Activated CD8-positive, alpha-beta memory T cell treated with anti-CD3 and anti-CD28 coated beads, Interleukin-2, amount 50 U/mL, for 1 hour (primary cell): ENCODE data around the gene CALR3.
"Not testable (repeated sequence)": the region's sequence is repeated elsewhere in the genome, so short reads cannot be mapped to it uniquely, and the experiment has no call there.

ENCODE experiments used
- DNase-seq: peaks from one replicate; pipeline ENCODE4 v3.0.0-alpha.2; 2020; ENCODE audit errors: extremely low read depth

Gene CALR3

DNA sequence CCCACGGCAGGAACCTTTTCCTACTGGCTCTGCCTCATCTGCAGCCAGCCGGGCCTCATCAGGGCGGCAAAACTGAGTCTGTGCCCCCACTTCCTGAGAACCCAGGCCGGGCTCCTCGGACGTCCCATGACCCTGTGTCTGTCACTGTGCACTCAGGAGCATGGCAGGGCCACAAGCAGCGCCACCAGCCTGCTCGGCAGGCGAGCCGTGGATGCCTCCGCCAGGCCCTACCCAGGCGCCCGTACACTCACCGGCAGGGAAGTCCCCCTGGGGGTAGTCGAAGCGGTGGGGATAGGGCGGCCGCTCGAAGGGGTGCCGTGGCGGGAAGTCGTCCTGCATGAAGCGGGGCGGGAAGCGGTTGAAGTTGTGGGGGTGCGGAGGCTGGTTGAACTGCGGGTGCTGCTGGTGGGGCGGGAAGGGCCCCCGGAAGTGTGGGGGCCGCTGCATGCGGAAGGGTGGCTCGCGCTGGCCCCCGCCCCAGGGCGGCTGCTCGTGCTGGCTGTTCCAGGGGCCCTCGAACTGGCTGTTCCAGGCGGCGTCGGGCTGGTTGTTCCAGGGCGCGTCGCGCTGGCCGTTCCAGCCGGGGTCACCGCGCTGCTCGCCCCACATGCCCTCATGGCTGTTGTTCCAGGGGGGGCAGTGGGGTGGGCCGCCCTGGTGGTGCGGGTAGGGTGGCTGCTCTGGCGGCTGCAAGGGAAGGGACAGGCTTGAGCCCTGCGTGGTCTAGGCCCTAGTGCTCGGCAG, 29.2 kb upstream of the CALR3 start:
- no peak for DNase-seq

DNA sequence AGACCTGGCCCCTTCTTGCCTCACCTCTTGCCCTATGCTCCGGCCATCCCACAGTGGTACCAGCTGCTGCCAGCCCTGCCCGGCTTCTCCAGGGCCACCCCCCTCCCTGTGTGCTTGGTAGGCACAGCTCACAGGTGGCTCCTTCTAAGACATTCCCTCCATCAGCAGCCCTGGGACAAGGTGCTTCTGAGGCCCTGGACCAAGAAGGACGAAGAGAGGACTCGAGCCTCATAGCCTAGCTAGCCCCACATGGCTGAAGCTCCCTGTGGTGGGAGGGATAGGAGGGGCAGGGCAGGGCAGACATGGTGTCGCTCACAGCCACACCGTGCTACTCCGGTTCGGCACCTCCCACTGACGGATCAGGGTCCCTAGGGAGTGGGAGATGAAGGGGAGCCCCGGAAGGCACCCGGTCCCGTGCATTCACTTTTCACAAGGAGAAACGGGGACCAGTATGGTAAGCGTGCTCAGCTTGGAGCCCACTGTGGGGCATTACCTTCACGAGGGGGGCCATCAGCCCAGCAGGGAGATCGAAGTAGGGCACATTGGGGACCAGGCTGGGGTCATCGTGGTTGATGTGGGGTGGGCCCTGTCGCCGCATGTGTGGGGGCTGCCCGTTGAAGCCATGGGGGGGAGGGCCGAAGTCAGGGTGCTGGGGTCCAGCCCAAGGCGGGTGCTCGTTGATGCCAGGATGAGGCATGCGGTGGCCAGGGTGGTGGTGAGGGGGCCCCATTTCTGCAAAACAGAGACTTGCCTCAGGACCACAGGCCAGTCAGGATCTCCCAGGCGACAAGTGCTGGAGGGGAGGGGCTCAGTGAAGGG, 26.8 kb upstream of the CALR3 start:
- no peak for DNase-seq

DNA sequence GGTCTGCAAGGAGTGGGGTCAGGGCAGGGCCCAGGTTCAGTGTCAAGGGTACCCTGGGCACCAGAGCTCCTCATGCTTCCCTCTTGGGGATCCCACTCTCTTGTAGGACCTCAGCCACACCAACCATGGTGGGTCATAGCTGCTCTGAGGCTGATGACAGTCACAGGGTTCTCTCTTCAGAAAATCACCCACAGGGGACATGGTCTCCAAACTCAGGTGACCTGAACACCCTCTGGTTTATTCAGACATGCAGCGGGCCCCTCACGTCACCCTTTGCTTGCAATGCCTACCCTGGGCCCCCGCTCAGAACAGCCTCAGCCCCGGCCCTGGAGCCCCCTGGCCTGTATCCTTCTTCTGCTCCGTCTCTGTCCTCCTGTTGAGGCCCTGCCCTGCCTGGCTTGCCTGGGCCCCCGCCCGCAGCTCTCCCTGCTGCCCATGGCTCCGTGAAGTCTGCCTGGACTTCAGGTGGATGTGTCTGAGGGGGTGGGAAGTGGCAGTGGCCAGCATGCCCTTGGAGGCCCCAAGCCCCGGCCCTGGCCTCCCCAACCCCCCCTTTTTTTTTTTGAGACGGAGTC, 25.8 kb upstream of the CALR3 start:
- no peak for DNase-seq

DNA sequence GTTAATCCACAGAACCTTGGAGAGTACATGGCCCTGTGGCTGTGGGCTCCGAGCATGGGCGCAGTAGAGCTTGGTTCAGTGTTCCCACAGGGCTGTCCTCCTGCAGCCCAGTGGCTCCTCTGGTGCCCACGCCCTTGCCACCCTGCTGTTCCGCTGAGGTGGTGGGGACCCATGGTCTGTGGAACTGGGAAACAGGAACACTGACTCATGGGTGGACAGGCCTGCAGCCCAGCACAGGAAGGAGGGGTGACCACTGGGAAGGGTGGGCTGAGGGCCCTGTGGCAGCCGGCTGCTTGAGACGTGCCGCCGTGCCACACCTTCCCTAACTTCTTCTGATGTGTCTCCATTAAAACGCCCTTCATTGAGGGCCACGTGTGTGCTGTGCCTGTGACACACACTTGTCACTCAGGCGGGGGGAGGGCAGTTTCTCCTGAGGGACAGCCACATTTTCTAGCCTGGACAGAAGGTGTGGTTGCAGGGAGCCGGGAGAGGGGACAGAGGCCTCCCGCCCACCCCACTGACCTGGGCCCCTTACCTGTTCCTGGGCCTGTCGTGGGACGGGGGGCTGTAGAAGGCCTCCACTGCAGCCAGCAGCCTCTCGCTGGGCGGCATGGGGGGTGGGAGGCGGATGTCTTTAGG, 25.1 kb upstream of the CALR3 start:
- no peak for DNase-seq

DNA sequence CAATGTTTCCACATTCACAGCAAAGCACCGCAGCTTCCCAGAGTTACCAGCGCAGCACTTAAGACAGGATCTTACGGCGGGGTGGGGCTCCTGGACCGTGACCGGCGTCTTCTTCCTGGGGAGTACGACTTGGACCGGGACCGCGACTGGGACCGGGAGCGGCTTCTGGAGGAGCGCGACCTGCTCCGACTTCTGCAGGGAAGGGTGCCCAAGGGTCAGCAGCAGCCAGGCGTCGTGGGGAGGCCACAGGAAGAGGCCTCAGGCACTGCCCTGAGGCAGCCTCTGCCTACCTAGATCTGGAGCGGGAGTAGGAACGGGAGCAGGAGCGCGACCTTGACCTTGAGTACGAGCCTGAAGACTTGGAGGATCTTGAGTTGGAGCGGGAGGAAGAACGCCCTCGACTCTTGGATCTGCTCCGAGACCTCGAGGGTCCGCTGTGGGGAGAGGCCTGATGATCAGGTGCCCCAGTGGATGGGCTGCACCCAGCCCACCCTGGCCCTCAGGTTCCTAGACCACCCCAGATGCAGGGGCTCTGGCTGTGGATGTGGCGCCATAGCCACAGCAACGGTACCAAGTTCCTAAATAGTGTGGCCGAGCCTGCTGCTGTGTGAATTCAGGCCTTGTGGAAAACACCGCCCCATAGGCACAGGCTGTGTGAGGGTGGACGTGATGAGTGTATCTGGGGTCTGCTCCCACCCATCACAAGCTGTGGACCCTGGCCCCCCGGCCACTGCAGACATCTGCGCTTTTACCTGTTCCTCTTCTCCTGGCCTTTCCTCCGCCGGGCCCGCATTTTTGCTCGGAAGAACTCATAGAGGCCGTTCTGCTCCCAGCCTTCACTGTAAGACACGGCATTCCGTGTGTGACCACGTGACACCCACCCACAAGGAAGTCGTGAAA, 24.4 kb upstream of the CALR3 start:
- no peak for DNase-seq

DNA sequence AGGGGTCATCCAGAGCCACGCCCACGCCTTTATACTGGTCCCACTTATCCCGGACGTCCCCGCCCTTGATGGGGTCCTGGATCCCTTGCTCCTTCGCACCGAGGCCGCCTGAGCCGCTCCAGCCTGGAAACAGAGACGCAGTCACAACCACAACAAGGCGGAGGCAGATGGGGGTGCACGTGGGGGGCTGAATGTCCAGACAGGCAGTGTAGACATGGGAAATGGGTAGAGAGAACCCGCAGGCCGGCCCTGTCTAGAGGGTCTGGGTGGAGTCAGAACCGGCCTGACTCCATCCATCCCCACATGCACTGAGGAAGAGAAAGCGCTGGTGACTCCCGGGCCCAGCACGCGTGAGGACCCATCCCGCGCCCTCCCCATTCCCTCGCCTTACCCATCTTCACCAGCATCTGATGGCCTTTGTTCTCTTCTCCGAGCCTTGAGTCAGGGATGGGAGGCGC, 23.3 kb upstream of the CALR3 start:
- no peak for DNase-seq

DNA sequence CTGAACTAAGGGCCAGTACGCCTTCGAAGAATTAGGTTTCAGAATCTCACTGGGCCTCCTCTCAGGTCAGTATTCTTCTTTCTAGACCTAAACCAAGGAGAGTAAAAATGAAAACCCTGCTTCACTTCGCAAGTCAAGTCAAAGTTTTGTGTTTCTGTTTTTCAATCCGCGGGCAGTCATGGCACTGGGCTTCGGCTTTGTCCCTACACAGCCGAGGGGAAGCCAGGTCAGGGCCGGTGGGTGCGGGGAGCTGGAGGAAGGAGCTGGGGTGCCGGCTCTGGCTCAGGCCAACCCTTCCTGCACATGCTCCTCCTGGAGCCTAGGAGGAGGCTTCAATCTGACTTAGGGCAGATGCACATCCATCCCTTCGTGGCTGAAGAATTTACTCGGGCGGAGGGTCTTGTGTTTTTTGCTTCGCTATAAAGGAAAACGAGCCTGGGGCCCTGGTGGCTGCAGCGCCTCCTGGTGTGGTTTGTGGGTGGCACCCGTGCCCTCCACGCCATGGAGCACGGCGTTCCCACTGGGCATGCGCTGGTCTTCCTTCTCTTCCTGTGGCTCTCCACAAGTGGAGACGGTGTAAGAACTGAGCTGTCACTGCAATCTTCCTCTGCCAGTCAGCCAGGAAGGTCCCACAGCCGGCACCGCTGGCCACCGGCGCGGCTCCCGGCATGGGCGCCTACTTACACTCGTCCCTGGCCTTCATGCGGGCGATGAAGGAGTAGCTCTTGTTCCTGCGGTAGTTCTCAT, 22.7 kb upstream of the CALR3 start:
- no peak for DNase-seq

DNA sequence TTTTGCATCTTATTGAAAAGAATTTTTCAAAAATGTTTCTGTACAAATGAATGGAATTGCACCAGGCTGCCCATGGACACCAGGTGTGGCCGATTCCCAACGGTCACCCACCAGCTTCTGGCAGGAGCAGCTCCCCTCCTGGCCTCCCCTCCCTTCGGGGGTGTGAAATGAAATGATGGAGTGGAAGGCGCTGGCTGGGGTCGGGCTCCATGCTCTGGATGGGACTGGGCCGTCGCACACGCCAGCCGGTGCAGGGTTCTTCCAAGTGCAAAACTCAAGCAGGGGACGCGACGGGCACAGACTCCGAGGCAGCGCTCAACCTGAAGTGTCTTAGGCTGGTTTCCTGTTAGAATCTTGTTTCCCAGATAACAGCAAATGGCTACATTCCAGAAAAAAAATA, 22.1 kb upstream of the CALR3 start:
- no peak for DNase-seq

DNA sequence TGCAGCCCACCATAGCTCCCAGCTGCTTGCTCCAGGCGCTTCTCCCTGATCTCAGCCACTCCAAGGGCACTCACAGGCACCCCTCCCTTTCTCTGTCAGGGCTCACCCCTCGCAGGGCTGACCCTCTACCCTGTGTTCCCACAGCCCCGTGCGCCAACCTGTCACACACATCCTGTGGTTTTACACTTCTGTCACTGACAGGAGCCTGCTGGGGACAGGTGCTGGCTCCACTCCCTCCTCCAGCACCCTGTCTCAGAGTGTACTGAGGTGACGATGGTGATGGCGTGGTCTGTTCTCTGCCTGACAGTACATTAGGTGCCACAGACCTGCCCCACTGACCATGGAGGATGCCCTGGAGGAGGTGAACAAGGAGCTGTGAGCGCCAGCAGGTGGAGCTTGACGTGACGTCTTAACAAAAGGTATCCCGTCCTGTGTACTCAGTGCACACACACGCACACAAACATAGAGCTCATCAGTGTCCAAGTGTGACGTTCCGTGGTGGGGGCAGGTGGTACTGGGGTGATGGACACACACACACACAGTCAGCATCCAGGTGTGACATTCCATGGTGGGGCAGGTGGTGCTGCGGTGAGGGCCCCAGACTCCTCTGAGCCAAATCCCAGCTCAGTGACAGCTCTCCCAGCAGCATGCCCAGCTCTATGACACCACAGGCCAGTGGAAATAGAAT, 21.1 kb upstream of the CALR3 start:
- no peak for DNase-seq

DNA sequence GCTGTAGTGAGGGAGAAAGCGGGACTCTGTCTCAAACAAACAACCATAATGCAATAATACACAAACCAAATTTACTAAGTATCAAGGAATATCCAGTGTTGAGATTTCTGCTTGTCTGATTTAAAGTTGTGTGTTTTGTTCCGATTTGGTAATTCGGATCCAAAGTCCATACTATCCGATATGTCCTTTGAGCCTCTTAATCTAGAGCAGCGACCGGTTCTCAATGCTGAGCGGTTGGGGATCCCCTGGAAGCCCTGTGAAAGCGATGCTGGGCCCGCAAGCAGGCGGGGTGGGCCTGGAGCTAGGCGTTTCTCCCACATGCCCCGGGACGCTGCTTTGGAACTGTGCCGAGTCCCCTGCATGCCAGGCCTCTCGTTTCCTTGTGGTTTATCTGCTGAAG, 20.4 kb upstream of the CALR3 start:
- no peak for DNase-seq

DNA sequence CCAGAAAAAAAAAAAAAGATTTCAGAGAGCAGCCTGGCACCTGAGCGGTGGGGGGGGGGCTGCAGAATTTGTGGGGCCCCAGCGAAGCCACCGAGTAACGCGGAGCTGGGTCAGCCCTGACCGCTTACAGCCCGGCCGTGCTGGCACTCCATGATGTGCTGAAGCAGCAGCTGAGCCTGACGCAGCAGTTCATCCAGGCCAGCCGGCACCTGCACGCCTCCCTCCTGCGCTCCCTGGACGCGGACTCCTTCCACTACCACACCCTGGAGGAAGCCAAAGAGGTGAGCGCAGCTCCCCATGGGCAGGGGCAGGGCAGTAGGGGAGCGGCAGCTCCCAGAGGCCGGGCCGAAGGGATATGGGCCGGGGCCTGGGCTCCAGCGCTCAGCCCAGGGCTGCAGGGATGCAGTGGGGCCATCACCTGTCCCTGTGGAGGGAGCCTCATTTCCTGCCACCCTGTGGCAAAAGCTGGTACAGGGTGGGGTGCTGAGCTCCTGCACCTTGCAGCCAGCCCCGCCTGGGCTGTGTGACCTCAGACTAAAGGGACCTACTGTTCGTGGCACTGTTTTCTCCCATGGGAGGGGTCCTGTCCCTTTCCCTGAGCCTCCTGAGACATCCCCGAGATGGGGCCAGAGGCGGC, 18.5 kb upstream of the CALR3 start:
- DNase-seq = no peak

DNA sequence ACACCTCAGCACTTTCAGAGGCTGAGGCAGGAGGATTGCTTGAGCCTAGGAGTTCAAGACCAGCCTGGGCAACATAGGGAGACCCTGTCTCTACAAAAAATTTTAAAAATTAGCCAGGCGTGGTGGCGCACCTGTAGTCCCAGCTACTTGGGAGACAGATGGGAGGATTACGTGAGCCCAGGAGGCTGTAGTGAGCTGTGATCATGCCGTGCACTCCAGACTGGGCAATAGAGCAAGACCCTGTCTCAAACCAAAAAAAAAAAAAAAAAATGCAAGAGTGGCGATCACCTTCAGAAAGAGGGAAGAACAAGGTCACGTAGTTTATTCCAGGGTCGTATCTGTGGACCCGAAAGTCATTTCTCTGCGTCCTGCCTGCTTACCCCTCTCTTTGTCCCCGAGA, 16.6 kb upstream of the CALR3 start:
- DNase-seq = not testable (repeated sequence)

DNA sequence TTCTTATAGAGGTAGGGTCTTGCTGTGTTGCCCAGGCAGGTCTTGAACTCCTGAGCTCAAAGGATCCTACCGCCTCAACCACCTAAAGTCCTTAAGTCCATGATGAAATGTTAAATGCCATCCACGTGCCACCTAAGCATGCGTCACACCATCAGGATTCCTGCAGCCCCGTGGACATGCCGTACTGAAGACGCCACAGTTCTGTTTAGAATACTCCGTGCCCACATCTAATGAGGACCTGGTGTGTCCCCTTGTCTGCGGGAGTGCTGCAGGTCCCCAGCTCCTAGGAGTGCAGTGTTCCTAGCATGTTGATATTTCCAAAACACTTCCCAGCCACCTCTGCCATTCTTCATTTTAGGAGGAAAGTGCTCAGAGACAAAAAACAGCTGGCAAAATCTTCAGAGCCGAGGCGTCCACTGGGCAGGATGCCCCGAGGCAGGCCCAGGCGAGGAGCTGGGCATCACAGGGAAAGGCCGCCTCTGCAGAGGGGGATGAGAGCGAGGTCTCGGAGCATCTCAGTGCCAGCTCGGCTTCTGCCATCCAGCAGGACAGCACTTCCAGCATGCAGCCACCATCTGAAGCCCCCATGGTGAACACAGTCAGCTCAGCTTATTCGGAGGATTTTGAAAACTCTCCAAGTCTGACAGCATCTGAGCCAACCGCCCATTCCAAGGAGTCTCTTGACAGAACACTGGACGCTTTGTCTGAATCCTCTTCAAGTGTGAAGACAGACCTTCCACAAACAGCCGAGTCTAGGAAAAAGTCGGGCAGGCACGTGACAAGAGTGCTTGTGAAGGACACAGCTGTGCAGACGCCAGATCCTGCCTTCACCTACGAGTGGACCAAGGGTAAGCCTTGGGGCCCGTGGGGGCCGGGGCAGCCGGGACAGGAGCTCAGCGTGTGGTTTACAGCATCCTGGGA, 13.4 kb upstream of the CALR3 start:
- DNase-seq = no peak

DNA sequence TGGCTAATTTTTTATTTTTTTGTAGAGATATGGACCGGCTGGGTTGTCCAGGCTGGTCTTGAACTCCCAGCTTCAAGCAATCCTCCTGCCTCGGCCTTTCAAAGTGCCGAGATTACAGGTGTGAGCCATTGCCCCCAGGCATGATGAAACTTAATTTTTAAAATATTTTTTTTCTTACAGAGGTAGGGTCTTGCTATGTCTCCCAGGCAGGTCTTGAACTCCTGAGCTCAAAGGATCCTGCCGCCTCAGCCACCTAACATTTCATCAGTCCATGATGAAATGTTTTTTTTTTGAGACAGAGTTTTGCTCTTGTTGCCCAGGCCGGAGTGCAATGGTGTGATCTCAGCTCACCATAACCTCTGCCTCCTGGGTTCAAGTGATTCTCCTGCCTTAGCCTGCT, 12.6 kb upstream of the CALR3 start:
- DNase-seq = no peak

DNA sequence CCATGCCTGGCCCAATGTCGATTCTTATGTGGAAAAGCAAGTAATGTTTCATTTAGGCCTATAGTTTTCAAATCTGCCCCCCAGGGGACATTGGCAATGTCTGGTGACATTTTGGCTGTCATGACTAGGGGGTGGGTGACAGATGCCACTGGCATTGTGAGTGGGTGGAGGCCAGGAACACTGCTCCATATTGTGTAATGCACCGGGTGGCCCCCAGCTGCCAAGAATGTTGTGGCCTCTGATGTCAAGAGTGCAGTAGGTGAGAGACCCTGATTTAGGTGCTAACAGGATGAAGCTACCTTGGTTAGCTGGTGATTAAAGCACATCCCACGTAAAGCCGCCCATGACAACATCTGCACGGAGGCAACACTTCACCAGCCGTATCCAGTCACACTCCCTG, 11.0 kb upstream of the CALR3 start:
- no peak for DNase-seq

DNA sequence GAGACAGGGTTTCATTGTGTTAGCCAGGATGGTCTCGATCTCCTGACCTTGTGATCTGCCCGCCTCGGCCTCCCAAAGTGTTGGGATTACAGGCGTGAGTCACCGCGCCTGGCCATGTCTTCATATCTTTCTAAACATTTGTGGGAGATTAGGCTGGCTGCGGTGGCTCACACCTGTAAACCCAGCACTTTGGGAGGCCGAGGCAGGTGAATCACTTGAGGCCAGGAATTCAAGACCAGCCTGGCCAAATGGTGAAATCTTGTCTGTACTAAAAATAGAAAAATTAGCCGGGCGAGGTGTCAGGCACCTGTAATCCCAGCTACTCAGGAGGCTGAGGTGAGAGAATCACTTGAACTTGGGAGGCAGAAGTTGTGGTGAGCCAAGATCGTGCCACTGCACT, 10.2 kb upstream of the CALR3 start:
- not testable (repeated sequence) for DNase-seq

DNA sequence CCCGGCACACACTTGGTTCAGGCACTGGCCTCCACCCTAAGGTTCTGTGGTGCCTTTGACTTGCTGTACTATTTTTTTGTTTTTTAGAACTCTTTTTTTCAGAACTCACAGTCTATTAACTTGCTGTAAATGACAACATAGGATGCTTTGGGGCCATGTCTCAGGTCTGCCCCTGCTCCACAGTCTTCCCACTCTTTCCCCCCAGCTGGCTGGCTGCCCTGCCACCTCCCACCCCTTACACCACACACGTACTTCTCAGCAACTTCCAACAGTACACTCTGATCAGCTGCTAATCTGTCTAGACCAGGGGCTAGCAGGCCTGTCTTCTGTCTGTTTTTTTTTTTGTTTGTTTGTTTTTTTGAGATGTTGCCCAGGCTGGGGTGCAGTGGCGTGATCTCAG, 8.3 kb upstream of the CALR3 start:
- DNase-seq = no peak

DNA sequence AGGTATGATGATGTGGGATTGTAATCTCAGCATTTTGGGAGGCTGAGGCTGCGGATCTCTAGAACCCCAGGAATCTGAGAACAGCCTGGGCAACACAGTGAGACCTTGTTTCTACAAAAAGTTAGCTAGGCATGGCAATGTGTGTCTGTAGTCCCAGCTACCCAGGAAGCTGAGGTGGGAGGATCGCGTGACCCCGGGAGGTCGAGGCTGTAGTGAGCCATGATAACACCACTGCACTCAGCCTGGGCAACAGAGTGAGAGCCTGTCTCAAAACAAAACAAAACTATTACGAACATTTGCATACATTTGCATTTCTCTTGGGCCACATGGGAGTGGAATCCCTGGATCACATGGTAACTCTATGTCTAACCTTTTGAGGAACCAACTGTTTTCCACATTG, 1.9 kb upstream of the CALR3 start:
- DNase-seq = no peak

DNA sequence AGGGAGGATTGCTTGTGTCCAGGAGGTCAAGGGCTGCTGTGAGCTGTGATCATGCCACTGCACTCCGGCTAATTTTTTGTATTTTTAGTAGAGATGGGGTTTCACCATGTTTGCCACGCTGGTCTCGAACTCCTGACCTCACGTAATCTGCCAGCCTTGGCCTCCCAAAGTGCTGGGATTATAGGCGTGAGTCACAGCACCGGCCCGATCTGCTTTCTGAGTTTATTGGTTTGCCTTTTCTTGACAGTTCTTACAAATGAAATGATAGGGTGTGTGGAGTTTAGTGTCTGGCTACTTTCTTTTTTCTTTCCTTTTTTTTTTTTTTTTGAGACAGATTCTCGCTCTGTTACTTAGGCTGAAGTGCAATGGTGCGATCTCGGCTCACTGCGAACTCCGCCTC, 1.1 kb upstream of the CALR3 start:
- DNase-seq = no peak
